GM12801 (cell line): ENCODE data around the gene DIS3L2.

Source experiments
- TF ChIP-seq, protein P1 (sequence below): IDR thresholded peaks from one replicate; pipeline ENCODE4 v1.5.1; 2011; ENCODE audit warnings: control low read depth; ENCODE audit not compliant: insufficient read length; ENCODE audit errors: extremely low read depth

The DIS3L2 gene

GRCh38 chr2:232097260-232097659 lies 135.7 kb downstream of the DIS3L2 start:
- TF ChIP-seq, protein P1, sequence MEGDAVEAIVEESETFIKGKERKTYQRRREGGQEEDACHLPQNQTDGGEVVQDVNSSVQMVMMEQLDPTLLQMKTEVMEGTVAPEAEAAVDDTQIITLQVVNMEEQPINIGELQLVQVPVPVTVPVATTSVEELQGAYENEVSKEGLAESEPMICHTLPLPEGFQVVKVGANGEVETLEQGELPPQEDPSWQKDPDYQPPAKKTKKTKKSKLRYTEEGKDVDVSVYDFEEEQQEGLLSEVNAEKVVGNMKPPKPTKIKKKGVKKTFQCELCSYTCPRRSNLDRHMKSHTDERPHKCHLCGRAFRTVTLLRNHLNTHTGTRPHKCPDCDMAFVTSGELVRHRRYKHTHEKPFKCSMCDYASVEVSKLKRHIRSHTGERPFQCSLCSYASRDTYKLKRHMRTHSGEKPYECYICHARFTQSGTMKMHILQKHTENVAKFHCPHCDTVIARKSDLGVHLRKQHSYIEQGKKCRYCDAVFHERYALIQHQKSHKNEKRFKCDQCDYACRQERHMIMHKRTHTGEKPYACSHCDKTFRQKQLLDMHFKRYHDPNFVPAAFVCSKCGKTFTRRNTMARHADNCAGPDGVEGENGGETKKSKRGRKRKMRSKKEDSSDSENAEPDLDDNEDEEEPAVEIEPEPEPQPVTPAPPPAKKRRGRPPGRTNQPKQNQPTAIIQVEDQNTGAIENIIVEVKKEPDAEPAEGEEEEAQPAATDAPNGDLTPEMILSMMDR, result no peak

GRCh38 chr2:232097758-232098157 lies 136.2 kb downstream of the DIS3L2 start:
- TF ChIP-seq, protein P1, result no peak

GRCh38 chr2:232102380-232102779 lies 140.9 kb downstream of the DIS3L2 start:
- TF ChIP-seq, protein P1, result no peak

DNA sequence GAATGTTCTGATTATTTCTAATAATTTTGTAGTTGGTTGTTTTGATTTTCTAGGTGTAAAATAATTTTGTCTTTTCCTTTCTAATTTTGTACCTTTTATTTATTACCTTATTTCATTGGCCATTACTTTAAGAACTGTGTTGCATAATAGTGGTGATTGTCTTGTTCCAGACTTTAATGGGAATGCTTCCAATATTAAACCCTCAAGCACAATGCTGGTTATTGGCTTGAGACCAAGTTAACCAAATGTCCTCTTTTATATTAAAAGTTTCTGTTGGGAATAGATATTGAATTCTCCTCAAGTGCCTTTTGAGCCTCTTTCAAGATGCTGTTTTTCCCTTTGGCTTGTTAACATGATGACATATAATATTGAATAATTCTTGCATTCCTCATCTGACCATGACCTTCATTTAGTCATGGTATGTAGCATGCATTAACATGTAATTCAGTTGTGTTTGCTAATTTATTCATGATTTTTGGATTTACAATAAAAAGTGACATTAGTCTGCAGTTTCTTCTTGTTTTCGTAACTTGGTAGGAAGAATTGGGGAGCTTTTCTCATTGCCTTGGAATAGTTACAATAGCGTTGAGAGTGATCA lies 141.7 kb downstream of the DIS3L2 start:
- TF ChIP-seq, protein P1, result no peak

- TF ChIP-seq, protein P1, result no peak
These were observed 142.6 kb downstream of the DIS3L2 start for GRCh38 chr2:232104076-232104646.

DNA sequence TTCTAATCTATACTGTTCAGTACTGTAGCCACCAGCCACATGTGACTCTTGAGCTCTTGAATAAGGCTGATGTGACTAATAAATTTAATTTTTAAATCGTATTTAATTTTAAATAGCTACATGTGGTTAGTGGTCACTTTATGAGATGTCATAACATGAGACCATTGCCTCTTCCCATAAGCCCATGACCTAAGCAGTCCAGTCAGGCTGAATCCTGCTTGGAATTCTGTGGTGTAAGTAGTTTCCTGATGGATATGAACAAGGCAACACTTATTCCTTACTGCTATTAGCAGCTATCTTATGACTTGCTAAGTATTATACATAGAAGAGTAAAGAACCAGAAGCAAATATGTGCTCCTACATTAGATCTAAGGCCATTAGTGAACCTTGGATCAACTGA lies 150.0 kb downstream of the DIS3L2 start:
- TF ChIP-seq, protein P1, result no peak

DNA sequence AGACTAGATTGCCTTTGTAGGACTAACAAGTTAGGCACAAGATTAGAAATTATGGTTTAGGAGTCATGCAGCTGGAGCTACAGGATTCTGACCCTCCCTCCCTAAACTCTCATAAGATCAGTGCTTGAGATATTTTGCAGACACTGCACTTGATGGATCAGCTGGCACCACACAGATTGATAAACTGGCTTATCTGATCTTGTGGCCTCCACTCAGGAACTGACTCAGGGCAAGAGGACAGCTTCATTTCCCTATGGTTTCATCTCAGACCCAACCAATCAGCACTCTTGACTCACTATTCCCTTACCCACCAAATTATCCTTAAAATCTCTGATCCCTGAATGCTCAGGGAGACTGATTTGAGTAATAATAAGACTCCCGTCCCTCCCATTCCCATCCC lies 152.3 kb downstream of the DIS3L2 start:
- TF ChIP-seq, protein P1, result no peak
